Neural cell (in vitro differentiated cells): ENCODE measurements around the gene ATXN7L1. TPM values are rescaled to one million over a fixed set of nuclear protein-coding genes. Genes with fewer than 3 reads are reported as not detected.

ENCODE experiments used
- H2AFZ ChIP-seq: fragments of 200-600, 300-800 bp; sonication (generic), shearing (Covaris generic); 2 replicates; pipeline ENCODE4 v1.6.0; 2014; ENCODE audit warnings: low read depth, mild to moderate bottlenecking, antibody characterized with exemption, low read length, moderate library complexity
- H3F3A ChIP-seq: fragments of 200-600 bp; shearing (Covaris generic); 2 replicates; pipeline ENCODE4 v1.6.1; 2016; ENCODE audit warnings: mild to moderate bottlenecking, moderate library complexity, mixed read lengths, antibody characterized with exemption, low read length; ENCODE audit not compliant: insufficient read depth, poor library complexity, severe bottlenecking
- H3K27ac ChIP-seq: fragments of 200-600, 300-800 bp; sonication (generic), shearing (Covaris generic); 2 replicates; pipeline ENCODE4 v1.5.1; 2014; ENCODE audit warnings: mild to moderate bottlenecking, low read length, moderate library complexity
- H3K27me3 ChIP-seq: fragments of 300-800, 200-600 bp; sonication (generic), shearing (Covaris generic); 2 replicates; pipeline ENCODE4 v1.6.0; 2014; ENCODE audit warnings: mild to moderate bottlenecking, low read depth, low read length, moderate library complexity; ENCODE audit not compliant: insufficient read depth
- H3K36me3 ChIP-seq: fragments of 300-800, 200-600 bp; sonication (generic), shearing (Covaris generic); 2 replicates; pipeline ENCODE4 v1.5.1; 2014; ENCODE audit warnings: mild to moderate bottlenecking, antibody characterized with exemption, low read length, moderate library complexity; ENCODE audit not compliant: insufficient read depth
- H3K4me2 ChIP-seq: fragments of 300-800, 200-600 bp; sonication (generic), shearing (Covaris generic); 2 replicates; pipeline ENCODE4 v1.6.0; 2014; ENCODE audit warnings: mild to moderate bottlenecking, low read length
- H3K4me3 ChIP-seq: fragments of 300-800, 200-600 bp; sonication (generic), shearing (Covaris generic); 2 replicates; pipeline ENCODE4 v1.5.1; 2014; ENCODE audit warnings: mild to moderate bottlenecking, low read length, moderate library complexity
- H3K79me2 ChIP-seq: fragments of 200-600 bp; shearing (Covaris generic); replicated peaks from 2 replicates; pipeline ENCODE4 v1.6.0; 2014; ENCODE audit warnings: mild to moderate bottlenecking, low read length, moderate library complexity; ENCODE audit not compliant: insufficient read depth
- H3K9ac ChIP-seq: fragments of 300-800, 200-600 bp; sonication (generic), shearing (Covaris generic); 2 replicates; pipeline ENCODE4 v1.6.1; 2016; ENCODE audit warnings: mild to moderate bottlenecking, low read length, mixed read lengths
- H3K9me2 ChIP-seq: fragments of 200-600 bp; shearing (Covaris generic); 2 replicates; pipeline ENCODE4 v1.6.1; 2016; ENCODE audit warnings: mild to moderate bottlenecking, low read length, mixed read lengths; ENCODE audit not compliant: insufficient read depth
- H3K9me3 ChIP-seq: fragments of 200-600, 300-800 bp; sonication (generic), shearing (Covaris generic); 2 replicates; pipeline ENCODE4 v1.6.1; 2016; ENCODE audit warnings: mild to moderate bottlenecking, mixed run types, low read length, moderate library complexity, mixed read lengths
- H4K20me1 ChIP-seq: fragments of 200-600 bp; shearing (Covaris generic); 2 replicates; pipeline ENCODE4 v1.6.1; 2016; ENCODE audit warnings: mild to moderate bottlenecking, mixed run types; ENCODE audit not compliant: insufficient read depth
- EP300 ChIP-seq: fragments of 450-650 bp; conservative IDR thresholded peaks from 2 replicates; pipeline ENCODE4 v1.6.1; 2014; ENCODE audit warnings: antibody characterized with exemption, mild to moderate bottlenecking, moderate library complexity; ENCODE audit not compliant: poor library complexity, severe bottlenecking
- EZH2 ChIP-seq: fragments of 200-600, 300-800 bp; shearing (Covaris generic), sonication (generic); IDR thresholded peaks from 2 replicates; pipeline ENCODE4 v1.6.1; 2014; ENCODE audit warnings: antibody characterized with exemption, low read length, borderline replicate concordance, mild to moderate bottlenecking; ENCODE audit not compliant: insufficient read depth, poor library complexity, severe bottlenecking
- MXI1 ChIP-seq: fragments of 450-650 bp; conservative IDR thresholded peaks from 2 replicates; pipeline ENCODE4 v1.6.1; 2014; ENCODE audit warnings: antibody characterized with exemption, mild to moderate bottlenecking; ENCODE audit not compliant: poor library complexity, severe bottlenecking
- POLR2AphosphoS5 ChIP-seq: IDR thresholded peaks from 2 replicates; pipeline ENCODE4 v1.6.1; 2012
- RAD21 ChIP-seq: fragments of 450-650 bp; conservative IDR thresholded peaks from 2 replicates; pipeline ENCODE4 v1.6.1; 2014; ENCODE audit warnings: antibody characterized with exemption, mild to moderate bottlenecking, moderate library complexity
- REST ChIP-seq: IDR thresholded peaks from 2 replicates; pipeline ENCODE4 v1.6.1; 2012; ENCODE audit warnings: borderline replicate concordance
- SMC3 ChIP-seq: fragments of 450-650 bp; conservative IDR thresholded peaks from 2 replicates; pipeline ENCODE4 v1.6.1; 2014; ENCODE audit warnings: antibody characterized with exemption, mild to moderate bottlenecking, moderate library complexity; ENCODE audit not compliant: poor library complexity
- TAF1 ChIP-seq: IDR thresholded peaks from 2 replicates; pipeline ENCODE4 v1.6.1; 2012; ENCODE audit warnings: low read depth
- polyA plus RNA-seq: library from polyadenylated mRNA; depleted of rRNA; stranded (reverse); fragments of >200 nt; gene quantifications from 2 replicates; pipeline ENCODE4 v1.2.3, GENCODE V29; 2014
- TF ChIP-seq, protein P1 (sequence below): fragments of 450-650 bp; IDR thresholded peaks from 2 replicates; pipeline ENCODE4 v1.5.1; 2014; ENCODE audit warnings: antibody characterized with exemption, mild to moderate bottlenecking, moderate library complexity; ENCODE audit not compliant: poor library complexity, severe bottlenecking

Gene ATXN7L1
- polyA plus RNA-seq, 1 donor from 2014 or later, result 4.3 TPM

- TF ChIP-seq MXI1 (no peak), POLR2AphosphoS5 (no peak), RAD21 (no peak), EP300 (no peak), TAF1 (no peak), EZH2 (no peak), REST (no peak), SMC3 (no peak)
- TF ChIP-seq, protein P1, sequence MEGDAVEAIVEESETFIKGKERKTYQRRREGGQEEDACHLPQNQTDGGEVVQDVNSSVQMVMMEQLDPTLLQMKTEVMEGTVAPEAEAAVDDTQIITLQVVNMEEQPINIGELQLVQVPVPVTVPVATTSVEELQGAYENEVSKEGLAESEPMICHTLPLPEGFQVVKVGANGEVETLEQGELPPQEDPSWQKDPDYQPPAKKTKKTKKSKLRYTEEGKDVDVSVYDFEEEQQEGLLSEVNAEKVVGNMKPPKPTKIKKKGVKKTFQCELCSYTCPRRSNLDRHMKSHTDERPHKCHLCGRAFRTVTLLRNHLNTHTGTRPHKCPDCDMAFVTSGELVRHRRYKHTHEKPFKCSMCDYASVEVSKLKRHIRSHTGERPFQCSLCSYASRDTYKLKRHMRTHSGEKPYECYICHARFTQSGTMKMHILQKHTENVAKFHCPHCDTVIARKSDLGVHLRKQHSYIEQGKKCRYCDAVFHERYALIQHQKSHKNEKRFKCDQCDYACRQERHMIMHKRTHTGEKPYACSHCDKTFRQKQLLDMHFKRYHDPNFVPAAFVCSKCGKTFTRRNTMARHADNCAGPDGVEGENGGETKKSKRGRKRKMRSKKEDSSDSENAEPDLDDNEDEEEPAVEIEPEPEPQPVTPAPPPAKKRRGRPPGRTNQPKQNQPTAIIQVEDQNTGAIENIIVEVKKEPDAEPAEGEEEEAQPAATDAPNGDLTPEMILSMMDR, result no peak
- H3K9ac ChIP-seq, result no peak overlapping the region
- no peak overlapping the region for H3K27ac ChIP-seq
- no peaks in the 10 kb centered on the region for H3K9me3 ChIP-seq
- no peaks in the 10 kb centered on the region for H3K27me3 ChIP-seq
- H3K36me3 ChIP-seq, result no peaks in the 10 kb centered on the region
- H2AFZ ChIP-seq, result no peak overlapping the region
- H3K9me2 ChIP-seq, result no peaks in the 10 kb centered on the region
- no peaks in the 10 kb centered on the region for H3F3A ChIP-seq
- H3K79me2 ChIP-seq, result no peaks in the 10 kb centered on the region
- H3K4me3 ChIP-seq, result no peak overlapping the region
- H4K20me1 ChIP-seq, result no peaks in the 10 kb centered on the region
- no peak overlapping the region for H3K4me2 ChIP-seq
These were observed 70.9 kb downstream of the ATXN7L1 start for GRCh38 chr7:105805447-105806019.

DNA sequence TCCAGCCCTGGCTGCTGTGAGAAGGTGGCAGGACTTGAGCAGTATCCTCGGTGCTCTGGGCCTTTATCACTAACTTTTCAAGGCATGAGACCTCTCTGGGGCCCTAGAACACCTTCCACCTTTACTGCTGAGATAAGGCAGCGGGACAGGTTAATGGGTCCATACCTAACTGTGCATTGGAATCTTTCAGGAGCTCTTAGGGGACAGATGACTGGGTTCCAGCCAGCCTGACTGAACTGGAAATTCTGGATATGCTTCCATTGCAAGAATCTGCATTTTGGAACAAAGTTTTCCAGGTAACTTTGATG is 73.0 kb downstream of the ATXN7L1 start:
- H3K79me2 ChIP-seq, result no peaks in the 10 kb centered on the region
- no peak overlapping the region for H3K9ac ChIP-seq
- H3K27me3 ChIP-seq, result no peaks in the 10 kb centered on the region
- no peaks in the 10 kb centered on the region for H4K20me1 ChIP-seq
- no peak overlapping the region for H3K27ac ChIP-seq
- TF ChIP-seq EZH2 (no peak), POLR2AphosphoS5 (no peak), SMC3 (no peak), TAF1 (no peak), MXI1 (no peak), RAD21 (no peak), EP300 (no peak), REST (no peak)
- TF ChIP-seq, protein P1, result no peak
- H2AFZ ChIP-seq, result no peak overlapping the region
- H3F3A ChIP-seq, result no peaks in the 10 kb centered on the region
- no peaks in the 10 kb centered on the region for H3K9me2 ChIP-seq
- H3K36me3 ChIP-seq, result no peaks in the 10 kb centered on the region
- no peak overlapping the region for H3K4me3 ChIP-seq
- H3K4me2 ChIP-seq, result no peak overlapping the region
- H3K9me3 ChIP-seq, result no peaks in the 10 kb centered on the region
